ENCODE data around the gene CHRM1. TPM values are rescaled to one million over a fixed set of nuclear protein-coding genes. Genes with fewer than 3 reads are reported as not detected.

Gene CHRM1
- total RNA-seq, 1 donor from 2014 or later, result not detected

- H3K4me3 ChIP-seq (ENCODE audit: insufficient read depth, low read depth, low read length), result no peak overlapping the region
- no peaks in the 10 kb centered on the region for H3K4me1 Mint-ChIP-seq (ENCODE audit: low read depth, unreplicated experiment)
- no peak for DNase-seq (ENCODE audit: low read depth)
- FAIRE-seq, result no peak
- no peak overlapping the region for H3K27ac ChIP-seq (ENCODE audit: low read depth, low read length)
- H3K9me3 ChIP-seq (ENCODE audit: insufficient read depth, low read depth, low read length), result no peaks in the 10 kb centered on the region
- H3K9me3 Mint-ChIP-seq (ENCODE audit: unreplicated experiment), result no peaks in the 10 kb centered on the region
- no peak overlapping the region for H3K27ac Mint-ChIP-seq (ENCODE audit: unreplicated experiment)
- H3K36me3 Mint-ChIP-seq (ENCODE audit: low read depth, unreplicated experiment), result no peaks in the 10 kb centered on the region
- H3K27me3 ChIP-seq (ENCODE audit: insufficient read depth, low read length), result peaks cover 2% of the 10 kb centered on the region
- no peak overlapping the region for H3K4me2 ChIP-seq (ENCODE audit: low read length)
- no peak overlapping the region for H3K4me3 Mint-ChIP-seq (ENCODE audit: unreplicated experiment)
- peaks cover 20% of the 10 kb centered on the region for H3K27me3 Mint-ChIP-seq (ENCODE audit: low read depth, unreplicated experiment)
- H4K20me1 ChIP-seq (ENCODE audit: insufficient read depth, low read length), result no peaks in the 10 kb centered on the region
- no peak overlapping the region for H3K9ac ChIP-seq (ENCODE audit: low read length)
- TF ChIP-seq EZH2 (IDR thresholded peaks at IDR 0.05; ENCODE audit: insufficient read depth, low read length), result no peak
- TF ChIP-seq CTCF (IDR thresholded peaks at IDR 0.05; ENCODE audit: insufficient read depth, low read depth, low read length), result no peak
- H3K36me3 ChIP-seq (ENCODE audit: insufficient read depth, low read length), result no peaks in the 10 kb centered on the region
- no peaks in the 10 kb centered on the region for H3K4me1 ChIP-seq (ENCODE audit: insufficient read depth, low read length)
- no peaks in the 10 kb centered on the region for H3K79me2 ChIP-seq (ENCODE audit: insufficient read depth, low read length)
- no peak overlapping the region for H2AFZ ChIP-seq (ENCODE audit: low read depth, low read length)
These were observed 10.9 kb downstream of the CHRM1 start for GRCh38 chr11:62910141-62910882.

GRCh38 chr11:62909107-62909894 is 11.9 kb downstream of the CHRM1 start:
- peak; percentile 37 for DNase-seq (ENCODE audit: low read depth)

More at GRCh38 chr11:62909107-62909894, 11.9 kb downstream of the CHRM1 start:
- no peak overlapping the region for H3K27ac Mint-ChIP-seq (ENCODE audit: unreplicated experiment)
- no peaks in the 10 kb centered on the region for H3K9me3 Mint-ChIP-seq (ENCODE audit: unreplicated experiment)
- H3K27me3 Mint-ChIP-seq (ENCODE audit: low read depth, unreplicated experiment), result peaks cover 20% of the 10 kb centered on the region
- H3K27me3 ChIP-seq (ENCODE audit: insufficient read depth, low read length), result peaks cover 7% of the 10 kb centered on the region
- H3K4me2 ChIP-seq (ENCODE audit: low read length), result peak overlapping the region; percentile 41
- no peak for FAIRE-seq
- H2AFZ ChIP-seq (ENCODE audit: low read depth, low read length), result peak overlapping the region; percentile 73
- no peaks in the 10 kb centered on the region for H3K36me3 Mint-ChIP-seq (ENCODE audit: low read depth, unreplicated experiment)
- H3K79me2 ChIP-seq (ENCODE audit: insufficient read depth, low read length), result no peaks in the 10 kb centered on the region
- no peaks in the 10 kb centered on the region for H3K36me3 ChIP-seq (ENCODE audit: insufficient read depth, low read length)
- H4K20me1 ChIP-seq (ENCODE audit: insufficient read depth, low read length), result no peaks in the 10 kb centered on the region
- H3K4me3 Mint-ChIP-seq (ENCODE audit: unreplicated experiment), result no peak overlapping the region
- no peak overlapping the region for H3K27ac ChIP-seq (ENCODE audit: low read depth, low read length)
- no peak overlapping the region for H3K4me3 ChIP-seq (ENCODE audit: insufficient read depth, low read depth, low read length)
- H3K4me1 ChIP-seq (ENCODE audit: insufficient read depth, low read length), result no peaks in the 10 kb centered on the region
- H3K4me1 Mint-ChIP-seq (ENCODE audit: low read depth, unreplicated experiment), result no peaks in the 10 kb centered on the region
- H3K9me3 ChIP-seq (ENCODE audit: insufficient read depth, low read depth, low read length), result no peaks in the 10 kb centered on the region
- no peak overlapping the region for H3K9ac ChIP-seq (ENCODE audit: low read length)
- TF ChIP-seq EZH2 (IDR thresholded peaks at IDR 0.05; ENCODE audit: insufficient read depth, low read length), result no peak
- TF ChIP-seq CTCF (IDR thresholded peaks at IDR 0.05; ENCODE audit: insufficient read depth, low read depth, low read length), result peak; percentile 64
